OCI-LY7 (cell line): ENCODE measurements around the gene TTLL10.

ENCODE experiments used
- CTCF ChIP-seq: fragments of 200-600 bp; sonication (generic); conservative IDR thresholded peaks from 2 replicates; pipeline ENCODE4 v1.5.1; 2014; ENCODE audit warnings: mild to moderate bottlenecking, antibody characterized with exemption, low read length, moderate library complexity, mixed read lengths
- EZH2phosphoT487 ChIP-seq: fragments of 200-600 bp; sonication (generic); IDR thresholded peaks from 2 replicates; pipeline ENCODE4 v1.6.1; 2018; ENCODE audit warnings: low read depth, borderline replicate concordance, mild to moderate bottlenecking, mixed run types, antibody characterized with exemption, low read length, moderate library complexity, mixed read lengths

GRCh38 chr1:1179983-1180861 is 6.5 kb downstream of the TTLL10 start:
- TF ChIP-seq CTCF, result no peak
- no peak for TF ChIP-seq EZH2phosphoT487
